Neural crest cell (in vitro differentiated cells): ENCODE measurements around the gene RTN3. TPM values are rescaled to one million over a fixed set of nuclear protein-coding genes. Genes with fewer than 3 reads are reported as not detected.

Experiments
- DNase-seq: peaks from one replicate; pipeline ENCODE4 v3.0.0; 2021; ENCODE audit warnings: low read depth, mixed read lengths, low spot score
- H3K27ac Mint-ChIP-seq: one replicate; pipeline ENCODE4 v1.8.0; 2021; ENCODE audit warnings: mild to moderate bottlenecking, mixed read lengths; ENCODE audit not compliant: unreplicated experiment
- H3K27me3 Mint-ChIP-seq: 2 replicates; pipeline ENCODE4 v1.8.0; 2021; ENCODE audit warnings: low read depth, mild to moderate bottlenecking, mixed read lengths
- H3K36me3 Mint-ChIP-seq: 2 replicates; pipeline ENCODE4 v1.8.0; 2021; ENCODE audit warnings: low read depth, mild to moderate bottlenecking, mixed read lengths
- H3K4me1 Mint-ChIP-seq: 2 replicates; pipeline ENCODE4 v1.8.0; 2021; ENCODE audit warnings: mixed read lengths
- H3K4me3 Mint-ChIP-seq: one replicate; pipeline ENCODE4 v1.8.0; 2021; ENCODE audit warnings: mild to moderate bottlenecking, mixed read lengths
- H3K9me3 Mint-ChIP-seq: 2 replicates; pipeline ENCODE4 v1.8.0; 2021; ENCODE audit warnings: mixed read lengths
- total RNA-seq: library from RNA; stranded (reverse); gene quantifications from 2 replicates; pipeline ENCODE4 v1.2.1, GENCODE V29; 2021
- TF ChIP-seq, protein P1 (sequence below): fragments of 200-600 bp; sonication (generic); conservative IDR thresholded peaks from 2 replicates; pipeline ENCODE4 v1.5.0; 2021; ENCODE audit warnings: antibody characterized with exemption, mild to moderate bottlenecking

The RTN3 gene
- total RNA-seq, 1 donor from 2014 or later: 136 TPM

DNA sequence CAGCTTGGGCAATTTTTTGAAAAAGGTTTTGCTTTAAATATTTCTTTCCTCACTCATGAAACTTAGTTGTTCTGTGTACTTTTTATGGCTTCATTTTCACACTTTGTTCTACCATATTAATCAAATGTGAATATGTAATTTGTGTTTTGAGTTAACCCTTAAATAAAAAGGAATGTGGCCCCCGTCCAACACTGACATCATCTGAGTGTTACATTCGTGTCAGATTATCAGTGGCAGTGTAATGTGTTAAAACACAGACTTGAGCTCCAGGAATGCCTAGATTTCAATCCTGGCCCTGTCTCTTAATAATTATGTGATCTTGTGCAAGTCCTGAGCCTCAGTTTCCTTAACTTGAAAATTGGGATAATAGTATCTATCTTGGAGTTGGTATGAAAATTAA is 5.6 kb downstream of the RTN3 start:
- no peaks in the 10 kb centered on the region for H3K27me3 Mint-ChIP-seq
- TF ChIP-seq, protein P1, sequence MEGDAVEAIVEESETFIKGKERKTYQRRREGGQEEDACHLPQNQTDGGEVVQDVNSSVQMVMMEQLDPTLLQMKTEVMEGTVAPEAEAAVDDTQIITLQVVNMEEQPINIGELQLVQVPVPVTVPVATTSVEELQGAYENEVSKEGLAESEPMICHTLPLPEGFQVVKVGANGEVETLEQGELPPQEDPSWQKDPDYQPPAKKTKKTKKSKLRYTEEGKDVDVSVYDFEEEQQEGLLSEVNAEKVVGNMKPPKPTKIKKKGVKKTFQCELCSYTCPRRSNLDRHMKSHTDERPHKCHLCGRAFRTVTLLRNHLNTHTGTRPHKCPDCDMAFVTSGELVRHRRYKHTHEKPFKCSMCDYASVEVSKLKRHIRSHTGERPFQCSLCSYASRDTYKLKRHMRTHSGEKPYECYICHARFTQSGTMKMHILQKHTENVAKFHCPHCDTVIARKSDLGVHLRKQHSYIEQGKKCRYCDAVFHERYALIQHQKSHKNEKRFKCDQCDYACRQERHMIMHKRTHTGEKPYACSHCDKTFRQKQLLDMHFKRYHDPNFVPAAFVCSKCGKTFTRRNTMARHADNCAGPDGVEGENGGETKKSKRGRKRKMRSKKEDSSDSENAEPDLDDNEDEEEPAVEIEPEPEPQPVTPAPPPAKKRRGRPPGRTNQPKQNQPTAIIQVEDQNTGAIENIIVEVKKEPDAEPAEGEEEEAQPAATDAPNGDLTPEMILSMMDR: no peak
- H3K4me1 Mint-ChIP-seq: peaks cover 46% of the 10 kb centered on the region
- DNase-seq: no peak
- no peak overlapping the region for H3K27ac Mint-ChIP-seq
- H3K4me3 Mint-ChIP-seq: peak overlapping the region; percentile 39
- H3K9me3 Mint-ChIP-seq: no peaks in the 10 kb centered on the region
- no peaks in the 10 kb centered on the region for H3K36me3 Mint-ChIP-seq

DNA sequence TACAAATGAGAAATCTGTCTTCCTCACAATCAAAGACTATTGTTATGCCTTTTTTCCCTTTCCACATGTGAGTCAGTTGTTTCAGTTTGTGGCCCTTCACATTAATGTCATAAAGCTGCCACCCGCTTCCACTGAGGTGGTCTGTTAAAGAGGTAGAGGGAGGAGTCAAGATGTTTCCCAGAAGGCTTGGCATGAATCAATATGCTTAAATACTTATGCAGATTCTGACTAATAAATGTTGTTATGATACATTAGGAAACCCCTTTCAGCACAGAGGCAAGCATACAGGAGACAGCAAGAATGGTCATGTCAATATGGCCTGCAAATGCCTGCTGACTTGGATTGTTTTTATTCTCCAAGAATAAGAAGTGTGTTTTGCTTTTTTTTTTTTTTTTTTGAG is 6.5 kb downstream of the RTN3 start:
- Mint-ChIP-seq H3K27me3 (no peaks in the 10 kb centered on the region), H3K4me1 (peaks cover 37% of the 10 kb centered on the region), H3K27ac (no peak overlapping the region), H3K9me3 (no peaks in the 10 kb centered on the region), H3K4me3 (no peak overlapping the region), H3K36me3 (no peaks in the 10 kb centered on the region)
- TF ChIP-seq, protein P1: no peak
- no peak for DNase-seq

DNA sequence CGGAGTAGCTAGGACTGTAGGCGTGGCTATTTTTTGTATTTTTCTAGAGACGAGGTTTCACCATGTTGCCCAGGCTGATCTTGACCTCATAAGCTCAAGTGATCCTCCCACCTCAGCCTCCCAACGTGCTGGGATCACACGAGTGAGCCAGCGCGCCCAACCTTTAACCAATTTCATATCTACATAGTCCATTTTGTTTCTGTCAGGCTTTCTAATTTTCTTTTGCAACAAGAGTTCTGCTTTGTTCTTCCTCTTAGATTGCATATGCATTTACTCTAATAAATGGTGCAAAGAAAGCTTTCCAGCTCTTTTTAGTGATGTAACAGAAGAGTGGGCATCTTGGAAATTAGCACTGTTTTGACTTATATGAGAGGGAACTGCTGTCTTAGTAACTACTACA is 13.3 kb downstream of the RTN3 start:
- H3K27me3 Mint-ChIP-seq: no peaks in the 10 kb centered on the region
- DNase-seq: no peak
- H3K9me3 Mint-ChIP-seq: no peaks in the 10 kb centered on the region
- H3K4me1 Mint-ChIP-seq: peaks cover 9% of the 10 kb centered on the region
- no peak overlapping the region for H3K4me3 Mint-ChIP-seq
- TF ChIP-seq, protein P1: no peak
- H3K36me3 Mint-ChIP-seq: no peaks in the 10 kb centered on the region
- H3K27ac Mint-ChIP-seq: no peak overlapping the region

DNA sequence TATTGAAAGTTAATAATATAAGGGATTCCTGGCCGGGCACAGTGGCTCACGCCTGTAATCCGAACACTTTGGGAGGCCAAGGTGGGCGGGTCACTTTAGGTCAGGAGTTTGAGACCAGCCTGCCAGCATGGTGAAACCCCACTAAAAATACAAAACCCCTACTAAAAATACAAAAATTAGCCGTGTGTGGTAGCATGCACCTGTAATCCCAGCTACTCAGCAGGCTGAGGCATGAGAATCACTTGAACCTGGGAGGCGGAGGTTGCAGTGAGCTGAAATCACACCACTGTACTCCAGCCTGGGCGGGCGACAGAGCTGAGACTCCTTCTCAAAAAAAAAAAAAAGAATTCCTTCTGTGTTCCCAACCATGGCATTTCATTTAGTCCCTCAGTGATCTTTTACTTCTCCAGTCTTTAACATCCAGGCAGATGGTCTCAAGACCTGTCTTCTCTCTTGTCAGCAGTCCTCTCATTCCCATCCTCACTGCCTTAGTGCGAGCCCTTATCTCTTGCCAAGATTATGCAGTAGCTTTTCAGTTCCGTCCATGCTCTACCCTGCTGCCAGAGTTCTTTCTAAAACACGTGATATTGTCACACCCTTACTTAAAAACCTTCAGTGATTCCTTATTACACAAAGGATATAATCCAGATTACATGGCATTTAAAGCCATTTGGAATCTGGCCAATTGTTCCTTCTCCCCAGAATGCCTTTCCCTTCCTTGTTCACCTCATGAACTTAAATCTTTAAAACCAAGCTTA is 17.9 kb downstream of the RTN3 start:
- Mint-ChIP-seq H3K27ac (no peak overlapping the region), H3K27me3 (no peaks in the 10 kb centered on the region), H3K9me3 (no peaks in the 10 kb centered on the region), H3K4me1 (no peaks in the 10 kb centered on the region), H3K4me3 (no peak overlapping the region), H3K36me3 (no peaks in the 10 kb centered on the region)
- TF ChIP-seq, protein P1: no peak
- no peak for DNase-seq

DNA sequence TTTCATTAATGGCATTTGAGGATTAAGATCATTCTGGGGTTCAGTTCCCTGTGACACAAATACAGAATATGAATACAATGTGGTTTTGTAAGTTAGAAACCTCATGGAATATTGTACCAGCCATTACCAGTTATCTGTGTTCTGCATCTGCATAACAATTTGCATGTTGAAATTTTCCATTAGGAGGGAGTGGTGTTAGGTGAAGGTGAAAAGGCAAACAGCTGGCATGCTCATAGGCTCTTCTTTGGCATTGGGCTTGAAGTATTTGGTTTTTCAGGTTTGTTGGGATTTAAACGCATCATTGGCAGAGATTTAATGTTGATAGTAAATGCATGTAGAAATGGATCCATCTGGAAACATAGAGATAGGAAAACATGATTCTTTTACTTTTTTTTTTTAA is 18.6 kb downstream of the RTN3 start:
- H3K36me3 Mint-ChIP-seq: no peaks in the 10 kb centered on the region
- DNase-seq: no peak
- H3K27ac Mint-ChIP-seq: no peak overlapping the region
- H3K4me1 Mint-ChIP-seq: no peaks in the 10 kb centered on the region
- no peak overlapping the region for H3K4me3 Mint-ChIP-seq
- TF ChIP-seq, protein P1: no peak
- no peaks in the 10 kb centered on the region for H3K27me3 Mint-ChIP-seq
- no peaks in the 10 kb centered on the region for H3K9me3 Mint-ChIP-seq
